Lower lobe of right lung (tissue), 2 donors: ENCODE results near the gene CCDC88C. TPM values are rescaled to one million over a fixed set of nuclear protein-coding genes. Genes with fewer than 3 reads are reported as not detected.
A peak's percentile ranks its signal among the peaks of the same experiment; 100 is the strongest.

Experiments used
- ATAC-seq, 2 donors: fragments of 200-7000 bp; cut with Tn5 transposase; one replicate each; pipeline ENCODE4 v1.9.1; 2020 to 2022; ENCODE audit warnings: mild to moderate bottlenecking in 2 of 2, moderate library complexity in 2 of 2
- DNase-seq: peaks from one replicate; pipeline ENCODE4 v3.0.0-alpha.2; 2020
- H3K27ac ChIP-seq: fragments of 200-600 bp; one replicate; pipeline ENCODE4 v1.8.0; 2022
- H3K27me3 ChIP-seq: fragments of 200-600 bp; one replicate; pipeline ENCODE4 v1.8.0; 2022; ENCODE audit warnings: low read depth
- H3K36me3 ChIP-seq: fragments of 200-600 bp; one replicate; pipeline ENCODE4 v1.8.0; 2022; ENCODE audit warnings: mild to moderate bottlenecking
- H3K4me1 ChIP-seq: fragments of 200-600 bp; one replicate; pipeline ENCODE4 v1.8.0; 2022
- H3K4me3 ChIP-seq: fragments of 200-600 bp; one replicate; pipeline ENCODE4 v1.8.0; 2022; ENCODE audit warnings: mild to moderate bottlenecking
- H3K9me3 ChIP-seq: fragments of 200-600 bp; one replicate; pipeline ENCODE4 v1.8.0; 2022
- intact Hi-C: fragments of 100-400 bp; cut with DNase I; formaldehyde crosslinking; loops from one replicate; pipeline ENCODE4 v1.11.0; 2022
- total RNA-seq: library from RNA; stranded (reverse); fragmentation: NEBNext Ultra II Directional; extraction: Animal tissue kit (Norgen Biotek cat#: 25700); gene quantifications from one replicate; pipeline ENCODE4 v1.2.1, GENCODE V29; 2021
- TF ChIP-seq, protein P1 (sequence below): fragments of 200-600 bp; IDR thresholded peaks from one replicate; pipeline ENCODE4 v1.8.0; 2022; ENCODE audit warnings: antibody characterized with exemption, mild to moderate bottlenecking
- donor health status: DM: no; HTN: yes; CAD: no; lungs with severe emphysema.

CCDC88C gene
- total RNA-seq, 1 donor from 2014 or later, result 45.8 TPM

DNA sequence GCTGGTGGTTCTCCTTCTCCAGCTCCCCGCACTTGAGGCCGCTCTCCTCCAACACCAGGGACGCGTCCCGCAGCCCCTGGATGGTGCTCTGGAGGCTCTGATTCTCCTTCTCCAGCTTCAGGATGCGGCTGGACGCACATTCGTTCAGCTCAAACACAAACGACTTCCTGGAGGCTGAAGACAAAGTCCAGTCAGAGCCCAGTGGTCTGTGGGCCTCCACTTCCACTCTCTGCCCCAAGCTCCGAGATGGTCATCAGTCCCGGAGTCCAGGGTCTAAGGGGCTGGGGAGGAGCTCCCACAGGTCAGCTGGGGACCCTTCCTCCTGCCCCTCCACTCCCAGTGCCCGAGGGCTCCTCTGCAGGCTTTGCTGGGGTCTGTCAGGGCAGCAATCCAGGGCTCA lies 96.5 kb downstream of the CCDC88C start:
- DNase-seq, result no peak
- TF ChIP-seq, protein P1, sequence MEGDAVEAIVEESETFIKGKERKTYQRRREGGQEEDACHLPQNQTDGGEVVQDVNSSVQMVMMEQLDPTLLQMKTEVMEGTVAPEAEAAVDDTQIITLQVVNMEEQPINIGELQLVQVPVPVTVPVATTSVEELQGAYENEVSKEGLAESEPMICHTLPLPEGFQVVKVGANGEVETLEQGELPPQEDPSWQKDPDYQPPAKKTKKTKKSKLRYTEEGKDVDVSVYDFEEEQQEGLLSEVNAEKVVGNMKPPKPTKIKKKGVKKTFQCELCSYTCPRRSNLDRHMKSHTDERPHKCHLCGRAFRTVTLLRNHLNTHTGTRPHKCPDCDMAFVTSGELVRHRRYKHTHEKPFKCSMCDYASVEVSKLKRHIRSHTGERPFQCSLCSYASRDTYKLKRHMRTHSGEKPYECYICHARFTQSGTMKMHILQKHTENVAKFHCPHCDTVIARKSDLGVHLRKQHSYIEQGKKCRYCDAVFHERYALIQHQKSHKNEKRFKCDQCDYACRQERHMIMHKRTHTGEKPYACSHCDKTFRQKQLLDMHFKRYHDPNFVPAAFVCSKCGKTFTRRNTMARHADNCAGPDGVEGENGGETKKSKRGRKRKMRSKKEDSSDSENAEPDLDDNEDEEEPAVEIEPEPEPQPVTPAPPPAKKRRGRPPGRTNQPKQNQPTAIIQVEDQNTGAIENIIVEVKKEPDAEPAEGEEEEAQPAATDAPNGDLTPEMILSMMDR, result no peak

DNA sequence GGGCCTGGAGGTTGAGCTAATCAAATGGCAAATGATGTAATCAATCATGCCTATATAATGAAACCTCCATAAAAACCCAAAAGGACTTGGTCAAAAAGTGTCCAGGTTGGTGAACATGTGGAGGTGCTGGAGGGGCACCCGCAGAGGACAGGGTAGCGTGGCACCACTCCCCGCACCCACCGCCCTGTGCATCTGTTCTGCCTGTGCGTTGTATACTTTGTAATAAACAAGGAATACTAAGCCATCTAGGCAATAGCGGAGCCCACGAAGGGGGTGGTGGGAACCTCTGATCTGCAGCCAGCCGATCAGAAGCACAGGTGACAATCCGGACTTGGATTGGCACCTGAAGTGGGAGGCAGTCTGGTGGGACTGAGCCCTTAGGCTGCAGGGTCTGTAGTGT lies 97.4 kb downstream of the CCDC88C start:
- intact Hi-C loops, result no loop called here
- H3K27me3 ChIP-seq, result no peaks in the 10 kb centered on the region
- H3K27ac ChIP-seq, result no peak overlapping the region
- TF ChIP-seq, protein P1, result no peak
- H3K9me3 ChIP-seq, result no peaks in the 10 kb centered on the region
- H3K36me3 ChIP-seq, result peaks cover 33% of the 10 kb centered on the region
- DNase-seq (no peak), ATAC-seq (no peak)
- H3K4me1 ChIP-seq, result peaks cover 56% of the 10 kb centered on the region
- H3K4me3 ChIP-seq, result no peak overlapping the region

More for the DNA sequence above, 96.5 kb downstream of the CCDC88C start:
- Histone ChIP-seq H3K27ac (no peak overlapping the region), H3K4me1 (peaks cover 56% of the 10 kb centered on the region), H3K9me3 (no peaks in the 10 kb centered on the region), H3K27me3 (no peaks in the 10 kb centered on the region), H3K4me3 (no peak overlapping the region), H3K36me3 (peaks cover 29% of the 10 kb centered on the region)
- ATAC-seq, result no peak
- intact Hi-C loops, result no loop called here

DNA sequence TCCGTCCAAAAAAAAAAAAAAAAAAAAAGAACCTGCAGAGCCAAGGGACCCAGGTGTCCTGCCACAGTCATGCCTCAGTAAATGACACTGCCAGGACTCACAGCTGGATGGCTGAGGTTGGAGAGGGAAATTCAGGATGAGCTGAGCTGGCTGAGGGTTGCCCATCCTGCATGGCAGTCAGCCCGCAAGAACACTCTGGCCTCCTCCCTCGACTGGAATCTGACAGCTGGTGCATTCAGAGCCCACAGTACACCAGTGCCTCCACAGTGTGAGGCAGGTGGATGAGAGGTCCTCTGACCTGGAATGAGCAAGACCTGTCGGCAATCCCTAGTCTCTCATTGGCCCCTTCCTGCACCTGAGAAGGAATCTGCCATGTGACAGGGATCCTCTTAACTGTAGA lies 98.7 kb downstream of the CCDC88C start:
- intact Hi-C loops, result no loop called here
- H3K36me3 ChIP-seq, result peaks cover 40% of the 10 kb centered on the region
- no peak overlapping the region for H3K4me3 ChIP-seq
- no peak overlapping the region for H3K27ac ChIP-seq
- DNase-seq, result no peak
- H3K4me1 ChIP-seq, result peaks cover 42% of the 10 kb centered on the region
- no peaks in the 10 kb centered on the region for H3K27me3 ChIP-seq
- TF ChIP-seq, protein P1, result no peak
- no peaks in the 10 kb centered on the region for H3K9me3 ChIP-seq
- no peak for ATAC-seq

DNA sequence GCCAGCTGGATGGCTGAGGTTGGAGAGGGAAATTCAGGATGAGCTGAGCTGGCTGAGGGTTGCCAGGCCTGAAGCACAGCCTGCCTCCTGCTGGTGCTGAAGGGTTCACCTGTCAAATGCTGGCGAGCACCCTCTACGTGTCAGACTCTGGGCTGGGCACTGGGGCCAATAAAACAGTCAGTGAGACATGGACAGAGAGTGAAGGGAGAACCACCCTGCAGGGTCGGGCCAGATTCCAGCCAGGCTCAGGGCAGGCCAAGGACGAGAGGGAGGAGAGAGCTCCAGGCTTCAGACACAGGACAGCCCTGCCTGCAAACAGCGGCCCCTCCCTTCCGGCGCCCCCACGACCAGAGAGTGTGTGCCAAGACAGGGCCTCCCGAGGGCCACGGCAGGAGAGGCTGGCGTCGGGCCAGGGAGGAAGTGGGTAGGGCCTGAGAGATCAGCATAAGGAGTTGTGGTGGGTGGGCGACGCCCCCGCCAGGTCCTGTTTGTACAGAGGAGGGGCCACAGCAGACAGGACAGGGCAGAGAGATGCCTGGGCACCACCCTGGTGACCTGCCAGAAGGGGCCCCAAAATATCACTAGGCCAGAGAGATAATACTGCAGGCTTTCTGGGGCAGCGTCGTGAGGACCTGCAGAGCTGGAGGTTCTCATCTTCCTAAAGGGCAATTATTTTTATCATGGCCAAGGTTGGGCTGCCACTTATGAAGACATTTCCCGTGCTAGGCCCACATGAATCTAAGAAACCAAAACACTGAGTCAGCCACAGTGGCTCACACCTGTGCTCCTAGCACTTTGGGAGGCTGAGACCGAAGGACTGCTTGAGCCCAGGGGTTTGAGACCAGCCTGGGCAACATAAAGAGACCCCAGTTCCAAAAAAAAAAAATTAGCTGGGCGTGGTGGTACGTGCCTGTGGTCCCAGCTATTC lies 100.0 kb downstream of the CCDC88C start:
- ATAC-seq (peak; percentile 79 to 80), DNase-seq (peak; percentile 91)
- intact Hi-C loops, result no loop called here
- Histone ChIP-seq H3K4me3 (no peak overlapping the region), H3K27ac (peak overlapping the region; percentile 71), H3K4me1 (peaks cover 33% of the 10 kb centered on the region), H3K27me3 (no peaks in the 10 kb centered on the region), H3K9me3 (no peaks in the 10 kb centered on the region), H3K36me3 (peaks cover 53% of the 10 kb centered on the region)
- TF ChIP-seq, protein P1, result peak; percentile 30

DNA sequence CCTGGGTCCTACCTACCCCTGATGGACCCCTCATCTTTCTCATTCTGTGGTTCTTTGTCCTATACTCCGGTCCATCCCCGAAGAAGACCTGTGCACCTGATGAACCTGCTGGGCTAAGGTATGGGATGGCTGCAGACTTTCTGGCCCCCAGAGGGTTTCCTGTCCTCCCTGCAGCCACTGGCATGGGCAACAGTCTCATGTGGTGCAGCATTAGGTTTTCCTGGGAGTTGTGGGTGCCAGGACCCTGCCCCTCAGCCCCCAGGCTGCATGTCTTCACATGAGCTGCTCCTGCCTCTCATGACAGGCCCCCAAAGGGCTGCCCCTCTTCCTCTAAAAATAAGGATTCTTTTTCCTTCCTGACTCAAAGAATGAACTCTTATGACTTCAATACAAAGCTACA lies 100.9 kb downstream of the CCDC88C start:
- ATAC-seq, result no peak
- intact Hi-C loops, result no loop called here
- Histone ChIP-seq H3K36me3 (peaks cover 60% of the 10 kb centered on the region), H3K4me3 (no peak overlapping the region), H3K4me1 (peaks cover 33% of the 10 kb centered on the region), H3K27me3 (no peaks in the 10 kb centered on the region), H3K27ac (peak overlapping the region; percentile 71), H3K9me3 (no peaks in the 10 kb centered on the region)
- DNase-seq, result no peak
- TF ChIP-seq, protein P1, result no peak
